ENCODE data around the gene MED12L.

Gene MED12L

GRCh38 chr3:151225040-151225975, 139.8 kb downstream of the MED12L start:
- no peak overlapping the region for H3K4me3 ChIP-seq (replicated peaks; ENCODE audit: low read depth, low read length)
- no peak for TF ChIP-seq CTCF (IDR thresholded peaks at IDR 0.05; ENCODE audit: low read length, missing control alignments)
- DNase-seq (ENCODE audit: low read depth) = no peak

GRCh38 chr3:151226088-151226563, 140.7 kb downstream of the MED12L start:
- DNase-seq (ENCODE audit: low read depth) = peak; percentile 89
- H3K4me3 ChIP-seq (replicated peaks; ENCODE audit: low read depth, low read length) = no peak overlapping the region
- no peak for TF ChIP-seq CTCF (IDR thresholded peaks at IDR 0.05; ENCODE audit: low read length, missing control alignments)

GRCh38 chr3:151226825-151227224, 141.4 kb downstream of the MED12L start:
- H3K4me3 ChIP-seq (replicated peaks; ENCODE audit: low read depth, low read length) = no peak overlapping the region
- DNase-seq (ENCODE audit: low read depth) = no peak
- no peak for TF ChIP-seq CTCF (IDR thresholded peaks at IDR 0.05; ENCODE audit: low read length, missing control alignments)

GRCh38 chr3:151227266-151227806, 141.9 kb downstream of the MED12L start:
- TF ChIP-seq CTCF (IDR thresholded peaks at IDR 0.05; ENCODE audit: low read length, missing control alignments) = no peak
- DNase-seq (ENCODE audit: low read depth) = no peak
- no peak overlapping the region for H3K4me3 ChIP-seq (replicated peaks; ENCODE audit: low read depth, low read length)

- TF ChIP-seq CTCF (IDR thresholded peaks at IDR 0.05; ENCODE audit: low read length, missing control alignments) = peak; percentile 95
Measured at GRCh38 chr3:151227807-151228665, 142.6 kb downstream of the MED12L start.

DNA sequence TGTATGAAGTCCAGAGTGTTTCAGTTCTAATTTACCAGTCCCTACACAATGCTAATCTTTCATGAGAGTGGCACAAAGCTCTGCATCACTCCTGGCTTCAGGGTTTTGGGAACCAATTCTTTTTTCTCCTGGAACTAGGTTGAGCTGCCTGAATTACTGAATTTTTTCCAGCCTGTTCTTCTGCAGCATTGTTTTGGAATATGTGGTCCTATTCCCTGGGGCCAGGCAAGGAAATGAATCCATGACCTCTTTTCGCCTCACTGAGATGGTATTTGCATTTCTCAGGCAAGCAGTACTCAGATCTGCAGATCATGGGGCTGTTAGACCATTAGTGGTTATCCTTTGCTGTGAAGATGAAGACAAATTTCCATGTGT, 143.2 kb downstream of the MED12L start:
- peak; percentile 64 for DNase-seq (ENCODE audit: low read depth)
- no peak overlapping the region for H3K4me3 ChIP-seq (replicated peaks; ENCODE audit: low read depth, low read length)
- TF ChIP-seq CTCF (IDR thresholded peaks at IDR 0.05; ENCODE audit: low read length, missing control alignments) = no peak

More at GRCh38 chr3:151227807-151228665, 142.6 kb downstream of the MED12L start:
- DNase-seq (ENCODE audit: low read depth) = peak; percentile 89
- H3K4me3 ChIP-seq (replicated peaks; ENCODE audit: low read depth, low read length) = no peak overlapping the region

Data from fibroblast of pulmonary artery (primary cell).